ENCODE measurements around the gene RAD9A.

DNA sequence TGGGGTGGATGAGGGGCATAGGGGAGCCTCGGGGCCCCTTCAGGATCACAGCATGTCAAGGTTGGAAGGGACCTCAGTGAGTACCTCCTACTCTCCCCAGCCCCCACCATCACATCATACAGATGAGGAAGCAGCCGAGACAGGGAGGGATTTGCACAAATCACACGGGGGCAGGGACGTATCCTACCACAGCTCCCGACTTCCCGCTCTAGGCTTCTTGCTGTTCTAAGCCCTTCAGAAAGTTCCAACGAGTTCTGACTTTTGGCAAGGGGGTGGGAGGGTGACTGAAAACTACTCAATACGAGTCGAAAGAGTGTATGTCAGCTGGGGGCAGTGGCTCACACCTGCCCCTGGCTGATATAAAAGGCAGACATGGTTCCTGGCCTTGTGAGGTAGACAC is 4.7 kb upstream of the RAD9A start:
- no peak for TF ChIP-seq POLR2A (IDR thresholded peaks at IDR 0.05)
- TF ChIP-seq, protein P1, sequence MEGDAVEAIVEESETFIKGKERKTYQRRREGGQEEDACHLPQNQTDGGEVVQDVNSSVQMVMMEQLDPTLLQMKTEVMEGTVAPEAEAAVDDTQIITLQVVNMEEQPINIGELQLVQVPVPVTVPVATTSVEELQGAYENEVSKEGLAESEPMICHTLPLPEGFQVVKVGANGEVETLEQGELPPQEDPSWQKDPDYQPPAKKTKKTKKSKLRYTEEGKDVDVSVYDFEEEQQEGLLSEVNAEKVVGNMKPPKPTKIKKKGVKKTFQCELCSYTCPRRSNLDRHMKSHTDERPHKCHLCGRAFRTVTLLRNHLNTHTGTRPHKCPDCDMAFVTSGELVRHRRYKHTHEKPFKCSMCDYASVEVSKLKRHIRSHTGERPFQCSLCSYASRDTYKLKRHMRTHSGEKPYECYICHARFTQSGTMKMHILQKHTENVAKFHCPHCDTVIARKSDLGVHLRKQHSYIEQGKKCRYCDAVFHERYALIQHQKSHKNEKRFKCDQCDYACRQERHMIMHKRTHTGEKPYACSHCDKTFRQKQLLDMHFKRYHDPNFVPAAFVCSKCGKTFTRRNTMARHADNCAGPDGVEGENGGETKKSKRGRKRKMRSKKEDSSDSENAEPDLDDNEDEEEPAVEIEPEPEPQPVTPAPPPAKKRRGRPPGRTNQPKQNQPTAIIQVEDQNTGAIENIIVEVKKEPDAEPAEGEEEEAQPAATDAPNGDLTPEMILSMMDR (IDR thresholded peaks at IDR 0.05) = no peak

Data from heart left ventricle (tissue), 13 donors.